SU-DHL-6 (cell line): ENCODE data around the gene UPF2.

Experiments used
- CTCF ChIP-seq: fragments of 200-600 bp; sonication (generic); IDR thresholded peaks from one replicate; pipeline ENCODE4 v1.5.1; 2017; ENCODE audit warnings: antibody characterized with exemption, mild to moderate bottlenecking, low read length, moderate library complexity; ENCODE audit not compliant: insufficient read depth, poor library complexity, severe bottlenecking
- EZH2phosphoT487 ChIP-seq: fragments of 200-600 bp; sonication (generic), shearing (Covaris generic); conservative IDR thresholded peaks from 2 replicates; pipeline ENCODE4 v1.6.1; 2018; ENCODE audit warnings: mild to moderate bottlenecking, antibody characterized with exemption, low read length, moderate library complexity, mixed read lengths

- TF ChIP-seq CTCF, result no peak
- TF ChIP-seq EZH2phosphoT487, result no peak
These were observed 144.1 kb downstream of the UPF2 start for GRCh38 chr10:11898372-11899066.
